GM19467 (cell line): Measurements from ENCODE around the gene CEP162.
"Not testable (repeated sequence)": the region's sequence is repeated elsewhere in the genome, so short reads cannot be mapped to it uniquely, and the experiment has no call there.

Experiments used
- ATAC-seq: cut with Tn5 transposase; IDR thresholded peaks from one replicate; pipeline ENCODE4 v1.9.1; 2021; ENCODE audit warnings: mild to moderate bottlenecking, moderate library complexity; ENCODE audit not compliant: unreplicated experiment

CEP162 gene, protein sequence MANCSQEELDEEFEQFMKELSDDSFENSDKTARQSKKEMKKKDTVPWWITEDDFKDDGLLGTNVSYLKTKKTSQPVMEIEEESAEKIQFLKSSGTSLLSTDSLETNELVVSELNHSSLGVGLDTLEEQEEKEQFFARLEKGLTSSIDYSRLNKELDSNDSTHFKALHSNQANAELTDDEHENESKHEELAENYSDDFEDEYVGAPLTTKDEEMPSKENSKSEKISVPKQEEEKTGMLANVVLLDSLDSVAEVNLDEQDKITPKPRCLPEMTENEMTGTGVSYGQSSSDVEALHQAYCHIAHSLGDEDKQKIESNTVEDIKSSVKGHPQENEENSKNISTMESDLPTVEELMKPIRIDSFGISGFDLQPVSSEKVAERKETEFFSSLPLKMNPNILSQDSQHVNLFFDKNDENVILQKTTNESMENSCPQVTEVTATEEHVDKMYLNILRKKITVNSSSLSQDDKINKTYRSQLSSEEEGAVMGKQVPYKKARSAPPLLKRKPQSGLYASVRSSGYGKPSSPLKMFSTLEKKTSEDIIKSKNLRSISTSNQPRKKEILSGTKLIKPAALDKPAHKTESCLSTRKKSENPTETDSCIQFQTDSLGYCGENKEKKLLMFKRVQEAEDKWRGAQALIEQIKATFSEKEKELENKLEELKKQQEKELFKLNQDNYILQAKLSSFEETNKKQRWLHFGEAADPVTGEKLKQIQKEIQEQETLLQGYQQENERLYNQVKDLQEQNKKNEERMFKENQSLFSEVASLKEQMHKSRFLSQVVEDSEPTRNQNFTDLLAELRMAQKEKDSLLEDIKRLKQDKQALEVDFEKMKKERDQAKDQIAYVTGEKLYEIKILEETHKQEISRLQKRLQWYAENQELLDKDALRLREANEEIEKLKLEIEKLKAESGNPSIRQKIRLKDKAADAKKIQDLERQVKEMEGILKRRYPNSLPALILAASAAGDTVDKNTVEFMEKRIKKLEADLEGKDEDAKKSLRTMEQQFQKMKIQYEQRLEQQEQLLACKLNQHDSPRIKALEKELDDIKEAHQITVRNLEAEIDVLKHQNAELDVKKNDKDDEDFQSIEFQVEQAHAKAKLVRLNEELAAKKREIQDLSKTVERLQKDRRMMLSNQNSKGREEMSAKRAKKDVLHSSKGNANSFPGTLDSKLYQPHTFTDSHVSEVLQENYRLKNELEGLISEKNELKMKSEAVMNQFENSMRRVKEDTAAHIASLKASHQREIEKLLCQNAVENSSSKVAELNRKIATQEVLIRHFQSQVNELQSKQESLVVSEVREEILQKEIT (N-terminal part only)

DNA sequence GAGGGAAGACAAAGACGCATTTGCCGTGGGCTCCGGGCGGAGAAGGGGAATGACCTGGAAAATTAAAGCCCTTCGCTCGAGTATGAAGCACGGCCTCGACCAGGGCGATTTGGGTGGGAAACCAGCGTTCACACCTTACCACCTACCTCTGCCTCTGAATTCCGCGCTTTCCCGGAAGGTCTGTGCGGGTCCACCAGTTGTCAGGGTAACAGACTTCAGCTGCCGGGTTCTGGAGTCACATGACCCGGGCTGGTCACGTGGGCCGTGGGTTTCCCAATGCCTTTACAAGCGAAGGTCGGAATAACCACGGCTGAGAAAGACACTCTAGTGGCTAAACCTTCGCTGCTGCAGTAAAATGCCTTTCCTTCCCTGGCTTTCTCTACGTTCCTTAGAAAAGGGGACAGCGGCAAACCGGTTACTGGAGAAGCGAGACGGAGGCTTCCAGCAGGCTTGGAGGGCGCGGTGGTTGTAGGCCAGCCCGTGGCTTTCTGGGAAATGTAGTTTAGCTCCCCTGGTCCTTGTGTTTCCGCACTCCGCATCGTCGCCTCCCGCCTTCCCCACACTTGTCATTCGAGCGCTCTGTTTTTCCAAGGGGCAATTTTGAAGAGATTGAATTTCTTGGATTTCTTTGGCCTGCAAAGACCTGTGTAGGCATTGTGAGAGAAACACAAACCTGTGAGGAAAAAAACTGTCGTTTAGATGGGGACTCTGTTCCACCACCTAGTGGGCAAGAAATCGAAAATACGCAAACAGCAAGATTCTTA is at the start of gene CEP162:
CEP162 (minus strand) TSS at position 210 of the 764 bp plus-strand sequence. CDS start 1,250 bp downstream, outside the sequence.
- ATAC-seq = peak; percentile 99

DNA sequence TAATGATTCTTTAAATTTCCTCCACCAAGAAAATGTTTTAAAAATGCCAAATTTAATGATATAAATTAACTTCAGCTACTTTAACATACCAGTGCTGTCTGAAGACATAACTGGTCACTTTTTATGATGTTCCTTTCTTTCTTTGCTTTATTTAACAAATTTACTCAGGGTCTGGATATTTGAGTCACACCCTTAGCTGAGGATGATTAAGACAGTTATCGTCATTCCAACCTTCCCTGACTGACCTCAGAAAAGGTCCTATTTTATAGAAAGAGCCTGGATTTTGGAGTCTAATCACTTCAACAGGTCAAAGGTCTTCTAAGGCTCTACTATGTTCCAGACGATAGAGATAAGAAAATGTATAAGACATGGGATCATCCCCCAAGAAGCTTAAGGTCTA is 47.4 kb upstream of the CEP162 start:
- ATAC-seq = no peak

DNA sequence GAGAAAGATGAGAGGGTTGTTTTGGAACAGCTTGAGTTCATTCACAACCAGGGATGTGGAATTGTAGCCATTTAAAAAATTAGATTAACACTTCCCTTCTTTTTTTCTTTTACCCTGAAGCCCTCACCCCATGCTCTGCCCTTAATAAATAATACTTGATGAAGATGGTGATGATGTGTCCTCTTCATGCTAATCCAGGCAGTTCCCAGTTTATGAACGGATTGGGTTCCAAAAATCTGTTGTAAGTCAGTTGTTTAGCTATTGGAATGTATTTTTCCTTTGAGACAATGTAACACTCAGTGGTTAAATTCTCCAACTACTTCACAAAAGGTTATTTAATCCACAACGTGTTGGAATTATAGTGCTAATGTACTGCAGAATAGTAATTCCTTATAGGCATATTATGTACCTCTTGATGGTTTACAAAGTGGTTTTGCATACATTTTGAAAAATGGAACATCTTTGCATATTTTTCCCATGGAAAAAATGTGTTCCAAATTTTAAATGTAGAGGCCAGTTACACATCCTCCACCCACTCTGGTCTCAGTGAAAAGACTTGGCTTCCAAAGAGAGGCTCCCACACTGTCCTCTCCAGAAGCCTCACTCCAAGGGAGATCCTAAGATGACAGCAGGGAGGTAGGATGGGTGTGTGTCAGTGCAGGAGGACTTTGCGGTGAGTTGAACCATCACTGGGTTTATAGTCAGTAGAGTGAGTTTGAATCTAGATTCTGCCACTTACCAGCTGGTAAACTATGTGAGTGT is 45.8 kb upstream of the CEP162 start:
- no peak for ATAC-seq

DNA sequence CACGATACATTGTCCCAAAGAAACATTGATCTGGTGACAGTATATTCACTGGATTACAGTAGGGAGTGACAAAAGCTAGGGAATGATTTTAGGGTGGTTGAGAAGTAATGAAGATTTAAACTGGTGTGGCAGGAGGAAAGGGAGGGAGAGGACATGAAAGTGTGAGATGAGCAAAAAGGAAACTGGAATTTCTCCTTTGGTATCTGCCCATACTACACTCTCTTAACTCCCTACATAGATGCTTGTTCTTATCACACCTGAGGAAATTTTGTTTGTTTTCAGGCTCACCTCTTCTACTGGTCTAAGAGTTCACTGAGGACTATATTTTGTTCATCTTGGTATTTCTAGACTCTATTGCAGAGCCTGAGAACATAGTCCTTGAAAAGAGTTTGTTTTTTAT is 44.9 kb upstream of the CEP162 start:
- ATAC-seq = no peak

DNA sequence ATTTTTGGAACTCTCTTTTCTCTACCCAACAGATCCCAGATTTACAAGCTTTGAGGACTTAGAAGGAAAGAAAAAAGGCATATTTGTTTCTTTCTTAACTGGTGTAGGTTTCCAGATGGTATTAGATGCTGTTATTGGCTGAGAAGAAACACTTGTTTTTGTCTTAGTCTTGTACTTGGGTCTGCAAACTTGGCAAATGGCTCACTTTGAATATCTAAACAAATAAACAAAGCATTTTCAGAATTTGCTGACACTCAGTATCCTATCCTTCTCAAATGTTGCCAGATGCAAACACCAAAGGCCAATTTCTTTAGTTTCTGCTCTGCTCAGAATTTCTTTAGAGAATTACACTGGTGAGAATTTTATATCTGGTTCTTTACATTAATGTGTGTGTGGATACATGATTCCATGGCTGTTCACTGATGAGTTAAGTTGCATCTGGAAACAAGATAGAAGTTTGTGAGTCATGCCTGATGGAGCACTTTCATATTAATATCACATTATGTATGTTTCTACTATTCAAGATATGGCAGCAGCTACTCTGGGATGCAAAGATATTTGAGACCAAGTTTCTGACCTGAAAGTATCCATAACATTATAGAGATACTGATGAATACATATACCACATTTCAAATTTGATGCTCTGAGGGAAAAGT is 43.7 kb upstream of the CEP162 start:
- no peak for ATAC-seq

DNA sequence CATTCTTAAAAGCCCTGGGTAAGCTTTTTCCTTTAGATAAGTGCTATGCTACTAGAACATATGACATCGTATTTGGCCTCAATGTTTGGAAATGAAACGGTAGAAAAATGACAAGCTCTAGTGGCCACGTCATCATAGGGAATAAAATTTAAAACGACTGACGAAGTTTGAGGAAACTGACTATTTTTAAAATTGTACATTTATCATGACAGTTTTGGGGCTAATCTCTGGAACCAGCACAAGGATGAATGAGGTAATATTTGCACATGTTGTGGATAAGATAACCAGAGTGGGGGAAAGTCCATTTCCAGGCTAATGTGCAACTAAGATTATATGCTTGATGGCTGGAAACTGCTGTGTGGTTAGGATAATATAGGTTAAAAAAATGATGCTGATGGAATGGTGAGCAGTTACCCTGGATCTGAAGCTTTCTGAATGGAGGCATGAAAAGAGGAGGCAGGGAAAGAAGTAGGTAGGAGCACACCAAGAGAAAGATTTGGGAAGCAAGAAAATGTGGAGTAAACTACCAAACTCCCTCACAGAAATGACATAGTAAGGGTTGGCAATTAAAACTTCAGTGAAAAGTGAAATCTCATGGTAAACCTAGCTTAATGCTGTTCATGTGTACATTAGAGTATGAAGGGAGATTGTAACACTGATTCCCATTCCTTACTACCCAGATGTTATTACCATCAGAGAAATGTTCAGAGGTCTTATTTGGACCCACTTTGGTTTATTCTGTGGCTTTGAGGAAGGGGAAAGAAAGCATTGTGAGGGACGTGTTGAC is 42.7 kb upstream of the CEP162 start:
- ATAC-seq = no peak

DNA sequence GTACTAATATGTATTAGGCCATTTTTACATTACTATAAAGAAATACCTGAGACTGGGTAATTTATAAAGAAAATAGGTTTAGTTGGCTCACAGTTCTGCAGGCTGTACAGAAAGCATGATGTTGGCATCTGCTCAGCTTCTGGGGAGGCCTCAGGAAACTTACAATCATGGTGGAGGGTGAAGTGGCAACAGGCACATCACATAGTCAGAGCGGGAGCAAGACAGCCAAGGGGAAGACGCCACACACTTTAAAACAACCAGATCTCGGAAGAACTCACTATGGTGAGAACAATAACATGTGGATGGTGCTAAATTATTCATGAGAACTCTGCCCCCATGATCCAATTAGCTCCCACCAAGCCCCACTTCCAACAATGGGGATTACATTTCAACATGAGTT is 41.3 kb upstream of the CEP162 start:
- ATAC-seq = no peak

DNA sequence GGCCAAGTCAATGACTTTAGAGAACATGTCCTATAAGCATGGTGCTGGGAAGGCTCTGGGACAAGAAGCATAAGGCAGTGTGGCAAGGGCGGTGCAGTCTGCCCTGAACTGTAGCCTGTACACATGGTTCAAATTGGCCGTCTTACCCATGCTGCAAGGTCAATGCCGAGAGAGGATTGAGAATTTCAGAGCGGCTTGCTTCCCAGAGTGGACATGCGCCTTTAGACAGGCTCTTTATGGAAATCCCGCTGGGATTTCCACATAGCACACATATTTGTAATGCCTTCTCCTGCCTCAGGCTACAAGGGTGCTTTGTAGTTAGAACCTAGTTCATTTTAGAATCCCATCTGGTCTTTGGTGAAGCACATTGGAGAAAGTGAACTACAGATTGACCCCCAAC is 36.1 kb upstream of the CEP162 start:
- ATAC-seq = no peak

DNA sequence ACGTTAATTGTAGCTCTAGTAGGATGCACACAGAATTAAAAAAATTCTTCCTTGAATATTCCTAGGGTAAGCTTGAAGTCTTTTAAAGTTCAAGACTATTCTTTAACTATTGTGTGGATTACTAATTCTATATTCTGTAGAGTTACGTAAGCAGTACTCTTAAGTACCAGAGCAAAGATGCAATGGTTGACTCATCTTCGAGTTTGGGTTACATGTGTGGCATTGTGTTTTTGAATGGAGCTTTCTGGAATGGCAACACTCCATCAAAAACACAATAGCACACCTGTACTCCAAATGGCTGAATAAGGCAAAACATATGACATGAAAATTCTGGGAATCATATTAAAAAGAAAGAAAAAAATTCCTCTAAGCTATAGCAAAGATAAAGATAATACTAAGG is 33.5 kb upstream of the CEP162 start:
- ATAC-seq = no peak

DNA sequence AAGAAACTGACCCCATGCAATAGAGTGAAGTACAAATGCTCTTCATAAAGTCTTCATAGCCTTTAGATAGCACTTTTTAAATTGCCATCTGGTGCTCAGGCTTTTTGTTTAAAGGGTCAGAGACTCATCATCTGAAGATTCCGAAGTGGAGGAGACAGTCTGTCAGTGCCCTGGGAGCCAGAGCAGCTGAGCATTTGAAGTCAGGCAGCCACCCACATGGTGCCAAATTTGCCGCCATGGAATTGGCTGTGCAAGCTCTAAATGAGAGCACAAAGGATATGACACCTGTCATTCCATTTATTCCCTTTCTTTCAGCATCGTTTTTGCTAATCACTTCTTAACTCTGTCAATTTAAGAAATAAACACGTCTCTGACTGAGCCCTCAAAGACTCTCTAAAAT is 32.8 kb upstream of the CEP162 start:
- ATAC-seq = no peak

DNA sequence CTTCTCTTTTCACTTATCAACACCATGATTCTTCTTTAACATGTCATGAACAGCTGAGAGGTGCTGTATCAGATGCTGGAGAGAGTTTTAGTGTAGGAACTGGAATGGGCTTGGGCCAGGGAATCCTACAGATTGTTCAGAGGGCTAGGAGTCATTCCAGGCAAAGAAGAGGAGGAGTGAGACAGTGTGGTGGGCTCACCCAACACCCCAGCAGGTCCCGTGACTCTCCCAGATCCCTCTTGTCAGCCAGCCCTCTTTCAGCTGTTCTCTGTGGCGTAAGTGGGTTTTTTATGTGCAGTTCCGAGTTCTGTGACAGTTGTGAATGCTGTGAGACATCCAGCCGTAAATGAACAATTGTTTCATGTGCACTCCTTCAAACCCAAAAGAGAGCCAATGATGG is 31.4 kb upstream of the CEP162 start:
- no peak for ATAC-seq

DNA sequence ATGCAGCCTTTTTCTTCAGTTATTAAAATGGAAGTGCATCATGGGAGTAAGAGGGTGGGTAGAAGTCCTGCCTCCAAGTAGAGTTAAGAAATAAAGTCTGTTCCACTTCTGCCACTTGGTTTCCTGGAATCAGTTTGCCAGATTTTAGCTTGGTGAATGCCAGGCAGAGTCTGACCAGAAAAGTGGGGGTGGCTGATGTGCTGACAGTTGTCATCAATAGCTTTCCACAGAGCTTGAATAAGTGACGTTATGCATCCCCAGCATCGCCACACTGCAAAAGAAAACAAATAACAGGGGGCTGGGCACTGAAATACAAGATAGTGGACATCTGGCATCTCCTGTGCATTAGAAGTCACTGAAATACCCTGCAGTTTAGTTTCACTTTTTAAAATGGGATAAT is 30.8 kb upstream of the CEP162 start:
- ATAC-seq = no peak

DNA sequence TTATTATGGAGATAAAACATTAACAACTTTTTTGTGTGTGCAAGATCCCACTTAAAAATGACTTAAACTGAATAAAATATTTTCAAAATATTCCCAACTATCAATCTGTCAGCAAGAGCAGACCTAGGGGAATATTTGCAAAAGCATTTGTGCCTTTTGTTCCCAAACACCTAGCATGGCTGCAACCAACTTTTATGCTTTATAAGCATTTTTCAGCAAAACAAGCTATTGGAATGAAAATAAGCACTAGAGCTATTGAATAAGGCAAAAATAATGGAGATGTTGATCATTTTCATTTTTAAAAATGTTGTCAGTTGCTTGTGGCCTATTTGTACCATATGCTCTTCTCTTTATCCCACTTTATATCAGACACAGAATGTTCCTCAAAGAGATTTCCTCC is 28.2 kb upstream of the CEP162 start:
- no peak for ATAC-seq

DNA sequence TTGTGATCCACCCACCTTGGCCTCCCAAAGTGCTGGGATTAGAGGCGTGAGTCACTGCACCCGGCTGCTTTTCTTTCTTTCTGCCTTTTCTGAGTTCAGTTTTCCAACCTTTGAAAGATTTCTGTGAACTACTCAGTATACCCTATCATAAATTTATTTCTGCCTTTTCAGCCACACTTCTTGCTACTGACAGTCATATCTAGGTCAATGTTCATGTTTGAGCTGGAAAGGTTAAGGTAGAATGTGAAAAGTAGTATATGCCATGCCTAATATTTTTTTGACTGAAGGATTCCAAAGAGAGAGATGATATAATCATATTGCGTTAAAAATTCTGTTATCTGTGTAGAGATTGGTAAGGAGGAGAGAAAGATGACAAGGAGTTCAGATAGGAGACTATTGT is 25.9 kb upstream of the CEP162 start:
- no peak for ATAC-seq

DNA sequence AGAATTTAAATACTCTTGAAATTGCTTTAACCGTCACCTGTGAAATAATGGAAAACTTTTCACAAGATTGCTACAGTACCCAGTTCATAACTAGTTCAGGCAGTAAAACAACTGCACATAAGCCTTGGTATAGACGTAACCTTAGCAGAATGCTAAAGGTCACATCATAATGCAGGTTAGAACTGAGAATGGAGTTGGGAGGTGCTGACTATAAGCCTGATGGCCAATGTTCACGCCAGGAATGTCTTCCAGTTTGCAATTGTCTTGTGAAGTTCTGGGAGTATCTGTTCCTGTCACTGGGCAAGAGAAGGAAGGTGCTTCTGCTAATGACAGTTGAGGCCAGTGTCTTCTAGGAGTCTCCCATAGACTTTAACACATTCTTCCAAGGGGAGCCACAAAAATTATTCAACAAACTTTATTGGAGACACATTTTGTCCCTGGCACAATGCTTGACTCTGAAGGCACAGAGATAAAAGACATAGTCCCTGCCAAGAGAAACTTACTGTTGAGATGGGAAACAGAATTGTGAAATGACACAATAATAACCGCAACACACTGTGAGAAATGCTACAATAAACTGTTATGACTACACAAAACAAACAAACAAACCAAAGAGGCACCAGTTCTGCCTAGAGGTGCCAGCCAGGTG is 24.6 kb upstream of the CEP162 start:
- no peak for ATAC-seq

DNA sequence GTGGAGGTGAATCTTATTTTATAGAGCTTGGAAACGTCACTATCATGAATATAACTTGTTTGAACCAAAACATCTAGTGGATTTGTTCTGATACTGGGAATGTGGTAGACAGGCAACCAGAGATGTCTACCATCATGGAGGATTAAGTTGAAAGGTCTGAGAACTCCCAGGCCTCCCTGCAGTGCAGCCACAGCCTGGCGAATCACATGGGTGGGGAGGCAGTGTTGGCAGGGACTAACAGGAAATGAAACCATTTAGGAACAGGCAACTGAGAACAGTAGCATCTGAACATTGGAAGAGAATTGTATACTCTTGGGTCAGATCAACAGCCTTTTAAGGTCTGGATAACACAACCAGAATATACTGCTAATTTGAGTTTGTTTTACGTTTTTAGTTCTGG is 22.3 kb upstream of the CEP162 start:
- no peak for ATAC-seq

DNA sequence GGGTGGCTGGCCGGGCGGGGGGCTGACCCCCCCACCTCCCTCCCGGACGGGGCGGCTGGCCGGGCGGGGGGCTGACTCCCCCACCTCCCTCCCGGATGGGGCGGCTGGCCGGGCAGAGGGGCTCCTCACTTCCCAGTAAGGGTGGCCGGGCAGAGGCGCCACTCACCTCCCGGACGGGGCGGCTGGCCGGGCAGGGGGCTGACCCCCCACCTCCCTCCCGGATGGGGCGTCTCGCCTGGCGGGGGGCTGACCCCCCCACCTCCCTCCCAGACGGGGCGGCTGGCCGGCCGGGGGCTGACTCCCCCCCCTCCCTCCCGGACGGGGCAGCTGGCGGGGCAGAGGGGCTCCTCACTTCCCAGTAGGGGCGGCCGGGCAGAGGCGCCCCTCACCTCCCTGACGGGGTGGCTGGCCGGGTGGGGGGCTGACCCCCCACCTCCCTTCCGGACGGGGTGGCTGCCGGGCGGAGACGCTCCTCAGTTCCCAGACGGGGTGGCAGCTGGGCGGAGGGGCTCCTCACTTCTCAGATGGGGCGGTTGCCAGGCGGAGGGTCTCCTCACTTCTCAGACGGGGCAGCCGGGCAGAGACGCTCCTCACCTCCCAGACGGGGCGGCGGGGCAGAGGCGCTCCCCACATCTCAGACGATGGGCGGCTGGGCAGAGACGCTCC is 17.1 kb upstream of the CEP162 start:
- ATAC-seq = not testable (repeated sequence)
